ENCODE results near the gene EXD3. TPM values are rescaled to one million over a fixed set of nuclear protein-coding genes. Genes with fewer than 3 reads are reported as not detected.

The EXD3 gene
- total RNA-seq, 1 experiment from 2014 or later = 15.3 TPM

DNA sequence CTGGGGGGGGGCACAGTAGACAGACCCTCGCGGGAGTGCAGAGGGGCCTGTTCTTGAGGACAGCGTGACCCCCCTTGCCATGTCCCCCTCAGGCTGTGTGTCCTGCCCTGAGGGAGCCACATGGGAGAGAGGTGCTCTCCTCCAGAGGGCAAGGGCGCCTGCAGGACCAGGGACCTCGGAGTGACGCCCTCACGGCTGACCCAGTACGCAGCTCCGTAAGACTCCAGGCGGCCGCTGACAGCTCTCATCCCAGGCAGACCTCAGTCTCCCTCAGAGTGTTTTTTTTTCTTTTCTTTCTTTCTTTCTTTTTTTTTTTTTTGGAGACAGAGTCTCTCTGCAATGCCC lies 27.3 kb downstream of the EXD3 start:
- H3K27me3 Mint-ChIP-seq (ENCODE audit: low read depth) = no peaks in the 10 kb centered on the region
- Histone ChIP-seq H2BK15ac (ENCODE audit: low read depth, low read length) (no peak overlapping the region), H3K23ac (ENCODE audit: insufficient read length, low read depth, low read length) (no peak overlapping the region), H2AK5ac (ENCODE audit: insufficient read length, low read length) (no peak overlapping the region), H4K5ac (ENCODE audit: insufficient read length, low read depth, low read length) (no peak overlapping the region), H3K79me2 (ENCODE audit: insufficient read depth, low read length) (no peaks in the 10 kb centered on the region), H3K27ac (ENCODE audit: insufficient read length, low read depth, low read length) (no peak overlapping the region), H2AFZ (ENCODE audit: low read length) (no peak overlapping the region), H2BK120ac (ENCODE audit: low read depth, low read length, poor library complexity, severe bottlenecking) (no peak overlapping the region), H3K14ac (ENCODE audit: insufficient read depth, low read length) (no peak overlapping the region; the same call in 1 of the 2 replicates), H3T11ph (ENCODE audit: low read length) (no peak overlapping the region), H3K4ac (ENCODE audit: low read depth, low read length) (no peak overlapping the region), H3K9me3 (ENCODE audit: control insufficient read depth, low read depth, low read length) (no peaks in the 10 kb centered on the region), H4K8ac (replicated peaks; ENCODE audit: insufficient read length, low read depth, low read length) (no peak overlapping the region), H4K20me1 (ENCODE audit: control insufficient read depth, insufficient read depth, insufficient read length) (no peaks in the 10 kb centered on the region), H3K4me1 (ENCODE audit: insufficient read depth, low read length) (no peaks in the 10 kb centered on the region), H3K18ac (ENCODE audit: insufficient read length, low read depth, low read length) (no peak overlapping the region), H2BK5ac (ENCODE audit: insufficient read length, low read length) (no peak overlapping the region), H4K91ac (ENCODE audit: insufficient read length, low read depth, low read length) (no peak overlapping the region), H3K56ac (ENCODE audit: insufficient read length, low read depth, low read length) (no peak overlapping the region), H3K9ac (ENCODE audit: extremely low read depth, insufficient read length, low read length) (no peak overlapping the region), H2BK12ac (ENCODE audit: insufficient read length, low read depth, low read length) (no peak overlapping the region), H3K23me2 (ENCODE audit: insufficient read length, low read depth, low read length, poor library complexity, severe bottlenecking) (no peaks in the 10 kb centered on the region), H2BK20ac (ENCODE audit: low read depth, low read length, poor library complexity, severe bottlenecking) (no peak overlapping the region), H3K4me2 (ENCODE audit: insufficient read depth, insufficient read length, low read length) (no peak overlapping the region), H3K79me1 (ENCODE audit: insufficient read depth, low read depth, low read length, poor library complexity, severe bottlenecking) (no peaks in the 10 kb centered on the region), H3K27me3 (ENCODE audit: insufficient read depth, low read length) (no peaks in the 10 kb centered on the region)
- no peak overlapping the region for H3K27ac Mint-ChIP-seq
- H3K9me3 Mint-ChIP-seq = no peaks in the 10 kb centered on the region
- TF ChIP-seq, protein P1, sequence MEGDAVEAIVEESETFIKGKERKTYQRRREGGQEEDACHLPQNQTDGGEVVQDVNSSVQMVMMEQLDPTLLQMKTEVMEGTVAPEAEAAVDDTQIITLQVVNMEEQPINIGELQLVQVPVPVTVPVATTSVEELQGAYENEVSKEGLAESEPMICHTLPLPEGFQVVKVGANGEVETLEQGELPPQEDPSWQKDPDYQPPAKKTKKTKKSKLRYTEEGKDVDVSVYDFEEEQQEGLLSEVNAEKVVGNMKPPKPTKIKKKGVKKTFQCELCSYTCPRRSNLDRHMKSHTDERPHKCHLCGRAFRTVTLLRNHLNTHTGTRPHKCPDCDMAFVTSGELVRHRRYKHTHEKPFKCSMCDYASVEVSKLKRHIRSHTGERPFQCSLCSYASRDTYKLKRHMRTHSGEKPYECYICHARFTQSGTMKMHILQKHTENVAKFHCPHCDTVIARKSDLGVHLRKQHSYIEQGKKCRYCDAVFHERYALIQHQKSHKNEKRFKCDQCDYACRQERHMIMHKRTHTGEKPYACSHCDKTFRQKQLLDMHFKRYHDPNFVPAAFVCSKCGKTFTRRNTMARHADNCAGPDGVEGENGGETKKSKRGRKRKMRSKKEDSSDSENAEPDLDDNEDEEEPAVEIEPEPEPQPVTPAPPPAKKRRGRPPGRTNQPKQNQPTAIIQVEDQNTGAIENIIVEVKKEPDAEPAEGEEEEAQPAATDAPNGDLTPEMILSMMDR (conservative IDR thresholded peaks at IDR 0.05) = no peak
- no peaks in the 10 kb centered on the region for H3K4me1 Mint-ChIP-seq
- peaks cover 0 to 8% (median 4%) of the 10 kb centered on the region in 3 experiments; a peak in 4 of 7 replicates for H3K36me3 Mint-ChIP-seq (ENCODE audit: insufficient read depth in 1 of 3, low read depth in 3 of 3)
- DNase-seq = no peak
- WGBS (ENCODE audit: extremely low coverage, insufficient read length, low lambda C conversion rate) = no CpG with 5 or more reads among the region's 11 CpGs
- no peak overlapping the region for H3K4me3 Mint-ChIP-seq
